Measurements from ENCODE around the gene RASGRP2. TPM values are rescaled to one million over a fixed set of nuclear protein-coding genes. Genes with fewer than 3 reads are reported as not detected.

Gene RASGRP2
- polyA plus RNA-seq, 1 donor = 10.7 TPM

DNA sequence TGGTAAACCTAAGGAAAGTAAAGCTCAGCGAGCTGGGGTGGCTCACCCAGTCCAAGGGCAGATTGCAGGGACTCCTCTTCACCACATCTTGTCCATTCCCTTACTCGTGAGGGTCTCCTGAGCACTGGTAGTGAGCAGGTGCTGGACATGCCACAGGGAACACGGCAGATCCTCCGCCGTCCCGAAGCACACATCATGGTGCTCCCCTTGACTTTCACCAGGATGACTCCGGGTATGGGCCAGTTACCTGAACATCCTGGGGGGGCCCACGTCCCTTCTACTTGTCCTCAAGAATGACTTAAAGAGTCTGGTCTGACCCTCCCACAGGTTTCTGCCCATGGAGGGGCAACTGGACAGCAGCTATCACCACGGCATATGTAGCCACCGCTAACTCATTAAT lies 42.4 kb upstream of the RASGRP2 start:
- no peak for DNase-seq

DNA sequence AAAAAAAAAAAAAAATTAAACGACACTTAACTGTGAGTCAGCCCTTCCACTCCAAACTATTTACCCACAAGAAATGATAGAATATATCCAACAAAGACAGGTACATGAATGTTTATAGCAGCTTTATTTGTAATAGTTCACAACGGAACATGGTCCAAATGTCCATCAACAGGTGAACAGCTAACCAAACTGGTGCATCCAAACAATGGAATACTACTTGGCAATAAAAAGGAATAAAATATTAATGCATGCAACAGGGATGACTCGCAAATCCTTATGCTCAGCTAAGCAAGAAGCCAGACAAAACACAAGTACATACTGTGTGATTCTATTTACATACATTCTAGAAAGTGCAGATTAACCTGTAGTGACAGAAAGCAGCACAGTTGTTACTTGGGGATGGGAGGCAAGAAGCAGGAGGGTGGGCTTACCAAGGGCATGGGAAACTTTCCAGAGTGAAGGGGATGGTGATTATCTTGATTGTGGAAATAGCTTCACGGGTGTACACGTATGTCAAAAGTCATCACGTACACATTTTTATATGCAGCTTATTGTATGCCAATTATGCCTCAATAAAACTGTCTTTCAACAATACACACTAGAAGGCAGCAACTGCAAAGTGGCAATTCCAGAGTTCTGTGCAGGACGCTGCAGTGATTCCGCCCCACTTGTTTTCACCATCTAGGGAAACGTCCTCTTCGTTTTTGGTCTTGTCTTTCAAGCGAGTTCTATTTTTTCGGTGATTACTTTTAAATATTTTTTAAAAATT lies 41.1 kb upstream of the RASGRP2 start:
- Histone ChIP-seq H3K4me1 (ENCODE audit: control insufficient read depth, insufficient read depth, low read length) (peaks cover 15% of the 10 kb centered on the region), H3K9me3 (ENCODE audit: control insufficient read depth, low read depth, low read length) (no peaks in the 10 kb centered on the region), H3K27ac (ENCODE audit: low read length) (no peak overlapping the region), H3K36me3 (ENCODE audit: control insufficient read depth, insufficient read depth, low read length) (peaks cover 15% of the 10 kb centered on the region), H3K4me3 (ENCODE audit: low read length) (no peak overlapping the region), H3K27me3 (ENCODE audit: control insufficient read depth, insufficient read depth, low read length) (no peaks in the 10 kb centered on the region)
- 86% methylated on average over 7 of the region's 12 CpGs for WGBS (ENCODE audit: insufficient coverage, low lambda C conversion rate)
- DNase-seq = no peak

More for the DNA sequence above, 42.4 kb upstream of the RASGRP2 start:
- no peaks in the 10 kb centered on the region for H3K9me3 ChIP-seq (ENCODE audit: control insufficient read depth, low read depth, low read length)
- no peak overlapping the region for H3K27ac ChIP-seq (ENCODE audit: low read length)
- H3K36me3 ChIP-seq (ENCODE audit: control insufficient read depth, insufficient read depth, low read length) = peaks cover 16% of the 10 kb centered on the region
- H3K4me1 ChIP-seq (ENCODE audit: control insufficient read depth, insufficient read depth, low read length) = peaks cover 15% of the 10 kb centered on the region
- no CpG with 5 or more reads among the region's 10 CpGs for WGBS (ENCODE audit: insufficient coverage, low lambda C conversion rate)
- no peaks in the 10 kb centered on the region for H3K27me3 ChIP-seq (ENCODE audit: control insufficient read depth, insufficient read depth, low read length)
- H3K4me3 ChIP-seq (ENCODE audit: low read length) = no peak overlapping the region

DNA sequence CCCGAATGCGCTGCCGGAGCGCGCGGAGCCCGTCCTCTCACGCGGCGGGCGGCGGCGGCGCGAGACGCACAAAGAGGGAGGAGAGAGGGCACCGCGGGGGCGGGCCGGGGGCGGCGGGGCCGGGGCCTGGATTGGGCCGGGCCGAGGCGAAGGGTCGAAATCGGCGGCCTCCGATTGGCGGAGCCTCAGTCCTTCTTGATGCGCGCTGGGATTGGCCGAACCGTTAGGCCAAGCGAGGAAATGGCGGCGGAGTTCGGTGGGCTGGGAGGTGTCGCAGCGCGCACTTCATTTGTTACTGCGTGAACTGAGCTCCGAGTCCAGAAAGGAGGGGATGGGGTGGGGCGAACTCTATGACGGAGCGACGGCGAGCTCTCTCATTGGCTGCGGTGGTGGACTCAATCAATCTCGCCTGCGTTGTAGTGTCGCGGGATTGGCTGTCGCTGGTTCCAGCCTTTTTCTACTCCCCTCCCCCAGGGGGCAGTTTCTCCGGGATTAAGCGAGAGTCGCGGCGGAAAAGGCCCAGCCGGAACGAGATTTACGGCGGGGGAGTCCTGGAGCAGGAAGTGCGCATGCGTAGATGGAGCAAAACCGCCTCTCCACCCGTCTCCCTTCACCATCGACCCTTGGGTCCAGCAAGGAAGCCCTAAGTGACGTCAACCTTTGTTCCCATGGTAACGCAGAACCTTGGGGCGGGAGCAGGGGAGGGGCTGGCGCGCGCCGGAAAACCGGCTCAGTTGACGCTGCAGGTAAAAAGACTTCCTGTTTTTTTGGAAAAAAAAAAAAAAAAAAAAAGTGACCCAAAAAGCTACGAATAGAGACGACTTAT lies 34.7 kb upstream of the RASGRP2 start, which contains the start of gene SF1:
SF1 (minus strand) TSS at position 70 of the 826 bp plus-strand sequence. CDS start 150 bp downstream, outside the sequence.
- peak; percentile 100 for DNase-seq
- H3K4me3 ChIP-seq (ENCODE audit: low read length) = peak within 1 kb of the TSS; percentile 72
- no CpG with 5 or more reads among the region's 80 CpGs for WGBS (ENCODE audit: insufficient coverage, low lambda C conversion rate)
- H3K27ac ChIP-seq (ENCODE audit: low read length) = peak within 1 kb of the TSS; percentile 99
- no peaks in the 10 kb centered on the region for H3K27me3 ChIP-seq (ENCODE audit: control insufficient read depth, insufficient read depth, low read length)
- H3K36me3 ChIP-seq (ENCODE audit: control insufficient read depth, insufficient read depth, low read length) = peaks cover 33% of the 10 kb centered on the region
- H3K9me3 ChIP-seq (ENCODE audit: control insufficient read depth, low read depth, low read length) = no peaks in the 10 kb centered on the region
- H3K4me1 ChIP-seq (ENCODE audit: control insufficient read depth, insufficient read depth, low read length) = peaks cover 10% of the 10 kb centered on the region

DNA sequence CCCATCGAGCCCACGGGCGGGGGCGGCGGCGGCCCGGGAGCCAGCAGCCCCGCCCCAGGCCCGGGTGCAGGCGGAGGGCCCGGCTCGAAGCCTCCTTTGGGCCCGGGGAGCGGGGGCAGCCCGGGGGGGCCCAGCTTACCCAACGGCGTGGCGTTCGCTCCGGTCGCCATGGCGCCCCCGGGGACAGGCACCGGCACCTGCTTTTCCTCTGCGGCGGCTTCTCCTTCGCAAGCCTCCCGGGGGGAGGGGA lies 34.2 kb upstream of the RASGRP2 start:
- Histone ChIP-seq H3K4me1 (ENCODE audit: control insufficient read depth, insufficient read depth, low read length) (peaks cover 10% of the 10 kb centered on the region), H3K9me3 (ENCODE audit: control insufficient read depth, low read depth, low read length) (no peaks in the 10 kb centered on the region), H3K4me3 (ENCODE audit: low read length) (peak overlapping the region; percentile 72), H3K36me3 (ENCODE audit: control insufficient read depth, insufficient read depth, low read length) (peaks cover 38% of the 10 kb centered on the region), H3K27ac (ENCODE audit: low read length) (peak overlapping the region; percentile 99), H3K27me3 (ENCODE audit: control insufficient read depth, insufficient read depth, low read length) (no peaks in the 10 kb centered on the region)
- no CpG with 5 or more reads among the region's 28 CpGs for WGBS (ENCODE audit: insufficient coverage, low lambda C conversion rate)
- no peak for DNase-seq

DNA sequence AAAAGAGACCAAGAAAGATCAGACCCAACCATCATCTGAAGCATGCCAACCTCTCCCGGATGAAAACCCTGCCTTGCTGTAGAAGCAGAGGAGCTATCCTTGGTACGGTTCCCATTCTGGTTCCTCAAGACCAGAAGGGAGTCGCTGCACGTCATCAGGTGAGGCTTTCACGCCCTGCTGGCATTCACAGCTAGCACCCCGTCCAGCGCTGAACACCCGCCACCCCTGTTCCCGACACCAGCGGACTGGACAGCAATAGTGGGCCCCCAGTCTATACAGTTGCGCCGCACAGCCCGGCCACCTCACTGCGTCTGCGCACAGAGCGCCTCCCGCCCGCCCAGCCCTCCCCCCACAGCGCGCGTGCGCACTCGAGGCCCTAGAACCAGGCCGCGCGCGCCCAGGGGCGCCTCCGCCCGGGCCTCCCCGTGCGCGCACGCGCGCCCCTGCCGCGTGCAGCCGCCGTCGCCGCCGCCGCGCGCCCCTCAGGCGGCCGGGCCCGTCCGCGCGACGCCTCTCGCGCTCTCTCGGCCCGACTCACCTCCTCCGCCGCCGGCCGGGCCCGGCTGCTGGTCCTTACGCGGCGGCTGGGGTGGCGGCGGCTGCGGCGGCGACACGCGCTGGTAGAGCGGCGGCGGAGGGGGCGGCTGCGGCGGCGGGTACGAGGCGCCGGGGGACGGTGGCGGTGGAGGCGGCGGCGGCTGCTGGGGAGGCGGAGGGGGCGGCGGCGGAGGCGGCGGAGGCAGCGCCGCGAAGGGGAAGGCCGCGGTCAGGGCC lies 33.7 kb upstream of the RASGRP2 start:
- H3K4me3 ChIP-seq (ENCODE audit: low read length) = peak overlapping the region; percentile 72
- H3K36me3 ChIP-seq (ENCODE audit: control insufficient read depth, insufficient read depth, low read length) = peaks cover 43% of the 10 kb centered on the region
- peak overlapping the region; percentile 99 for H3K27ac ChIP-seq (ENCODE audit: low read length)
- WGBS (ENCODE audit: insufficient coverage, low lambda C conversion rate) = no CpG with 5 or more reads among the region's 98 CpGs
- DNase-seq = peak; percentile 86
- no peaks in the 10 kb centered on the region for H3K27me3 ChIP-seq (ENCODE audit: control insufficient read depth, insufficient read depth, low read length)
- H3K9me3 ChIP-seq (ENCODE audit: control insufficient read depth, low read depth, low read length) = no peaks in the 10 kb centered on the region
- H3K4me1 ChIP-seq (ENCODE audit: control insufficient read depth, insufficient read depth, low read length) = peaks cover 10% of the 10 kb centered on the region

DNA sequence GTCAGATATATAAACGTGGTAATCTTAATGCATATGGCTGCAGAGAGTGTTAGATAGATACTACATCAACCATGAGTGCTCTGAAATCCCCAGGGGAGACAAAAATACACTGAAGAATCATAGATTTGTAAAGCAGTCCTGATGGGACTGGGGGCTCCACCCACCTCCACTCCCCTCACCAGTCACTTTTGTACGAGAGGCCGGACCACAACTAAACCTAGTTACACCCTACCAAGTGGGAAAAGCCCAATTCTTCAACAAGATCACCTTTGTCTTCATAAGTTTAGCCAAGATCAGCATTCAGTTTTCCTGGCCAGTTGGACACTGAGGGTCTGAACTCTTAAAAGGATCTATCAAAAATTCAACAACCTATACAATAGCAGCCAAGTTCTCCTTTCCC lies 32.9 kb upstream of the RASGRP2 start:
- WGBS (ENCODE audit: insufficient coverage, low lambda C conversion rate) = no CpG with 5 or more reads among the region's 3 CpGs
- peaks cover 50% of the 10 kb centered on the region for H3K36me3 ChIP-seq (ENCODE audit: control insufficient read depth, insufficient read depth, low read length)

DNA sequence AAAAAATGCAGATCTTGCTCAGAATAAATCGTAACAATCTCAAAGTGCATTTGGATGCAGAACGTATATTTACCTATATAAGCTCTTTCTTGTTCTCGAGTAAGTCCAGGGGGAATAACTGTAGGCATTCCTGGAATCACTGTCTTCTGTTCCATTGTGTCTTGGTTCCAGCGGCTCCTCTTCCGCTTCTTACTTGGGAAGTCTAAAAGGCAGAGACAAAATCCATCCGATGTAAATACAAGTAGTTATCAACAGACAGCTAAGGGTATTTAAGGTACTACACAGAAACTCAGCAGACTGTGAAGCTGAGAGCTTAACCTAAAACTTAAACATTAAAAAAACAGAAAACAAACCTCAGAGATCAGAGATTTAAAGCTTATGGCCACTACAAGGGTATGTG lies 32.5 kb upstream of the RASGRP2 start:
- no peaks in the 10 kb centered on the region for H3K9me3 ChIP-seq (ENCODE audit: control insufficient read depth, low read depth, low read length)
- no peak overlapping the region for H3K27ac ChIP-seq (ENCODE audit: low read length)
- peak overlapping the region; percentile 67 for H3K4me3 ChIP-seq (ENCODE audit: low read length)
- H3K4me1 ChIP-seq (ENCODE audit: control insufficient read depth, insufficient read depth, low read length) = peaks cover 10% of the 10 kb centered on the region
- DNase-seq = no peak
- no CpG with 5 or more reads among the region's 6 CpGs for WGBS (ENCODE audit: insufficient coverage, low lambda C conversion rate)
- no peaks in the 10 kb centered on the region for H3K27me3 ChIP-seq (ENCODE audit: control insufficient read depth, insufficient read depth, low read length)
- peaks cover 55% of the 10 kb centered on the region for H3K36me3 ChIP-seq (ENCODE audit: control insufficient read depth, insufficient read depth, low read length)

More for the DNA sequence above, 32.9 kb upstream of the RASGRP2 start:
- Histone ChIP-seq H3K27me3 (ENCODE audit: control insufficient read depth, insufficient read depth, low read length) (no peaks in the 10 kb centered on the region), H3K9me3 (ENCODE audit: control insufficient read depth, low read depth, low read length) (no peaks in the 10 kb centered on the region), H3K27ac (ENCODE audit: low read length) (peak overlapping the region; percentile 49), H3K4me1 (ENCODE audit: control insufficient read depth, insufficient read depth, low read length) (peaks cover 10% of the 10 kb centered on the region), H3K4me3 (ENCODE audit: low read length) (peak overlapping the region; percentile 67)
- no peak for DNase-seq

DNA sequence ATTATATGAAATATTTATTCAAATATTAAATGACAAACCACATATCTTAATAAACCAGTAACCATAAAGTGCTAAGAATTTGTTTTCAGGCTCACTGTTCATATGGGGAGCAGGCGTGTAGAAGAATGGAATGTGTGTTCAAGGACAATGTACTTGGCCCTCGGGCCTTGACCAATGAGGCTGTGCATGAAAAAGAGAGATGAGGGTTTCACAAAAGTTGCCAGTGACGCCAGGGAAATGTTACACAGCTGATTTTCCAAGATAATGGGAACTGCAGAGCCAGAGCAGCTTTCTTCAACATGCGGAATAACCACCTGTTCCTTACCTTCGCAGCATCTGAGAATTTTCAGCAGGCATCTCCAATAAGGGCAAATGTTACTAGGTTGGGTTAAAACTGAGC lies 30.2 kb upstream of the RASGRP2 start:
- no CpG with 5 or more reads among the region's 5 CpGs for WGBS (ENCODE audit: insufficient coverage, low lambda C conversion rate)
- Histone ChIP-seq H3K36me3 (ENCODE audit: control insufficient read depth, insufficient read depth, low read length) (peaks cover 76% of the 10 kb centered on the region), H3K9me3 (ENCODE audit: control insufficient read depth, low read depth, low read length) (no peaks in the 10 kb centered on the region), H3K27ac (ENCODE audit: low read length) (no peak overlapping the region), H3K4me3 (ENCODE audit: low read length) (no peak overlapping the region), H3K27me3 (ENCODE audit: control insufficient read depth, insufficient read depth, low read length) (no peaks in the 10 kb centered on the region), H3K4me1 (ENCODE audit: control insufficient read depth, insufficient read depth, low read length) (peaks cover 6% of the 10 kb centered on the region)
- no peak for DNase-seq

DNA sequence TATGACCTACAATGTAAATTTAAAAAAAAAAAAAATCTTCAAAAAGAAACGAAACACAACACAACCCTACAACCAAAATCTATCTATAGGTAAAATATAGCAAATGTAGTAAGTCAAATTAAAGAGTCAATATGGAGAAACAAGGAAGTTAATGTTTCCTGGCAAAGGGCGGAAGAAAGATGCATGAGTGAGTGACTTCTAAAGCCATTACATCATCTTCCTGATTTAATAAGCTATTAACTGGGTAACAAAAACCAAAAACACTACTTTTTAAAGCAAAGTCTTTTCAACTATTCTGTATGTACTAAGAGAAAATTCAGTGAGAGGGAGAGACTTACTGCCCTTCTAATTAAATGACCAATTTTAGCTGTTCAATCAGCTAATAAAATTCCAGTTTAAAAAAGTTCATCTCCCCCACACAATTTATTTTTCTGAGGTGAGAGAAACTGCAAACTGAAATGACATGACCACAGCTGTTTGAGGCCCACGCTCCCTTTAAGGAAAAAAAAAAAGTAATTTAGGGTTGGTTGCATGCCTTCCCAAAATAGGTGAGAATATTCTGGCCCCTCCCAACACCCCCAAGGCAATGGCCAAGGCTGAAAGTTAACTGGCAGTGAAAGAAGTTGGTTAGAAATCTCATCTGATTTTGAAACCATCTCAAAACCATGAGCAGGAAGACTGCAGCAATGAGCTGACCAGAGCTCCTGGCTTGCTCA lies 28.5 kb upstream of the RASGRP2 start:
- WGBS (ENCODE audit: insufficient coverage, low lambda C conversion rate) = 90% methylated on average over 2 of the region's 3 CpGs
- no peak for DNase-seq
- peaks cover 6% of the 10 kb centered on the region for H3K4me1 ChIP-seq (ENCODE audit: control insufficient read depth, insufficient read depth, low read length)
- H3K4me3 ChIP-seq (ENCODE audit: low read length) = no peak overlapping the region
- no peaks in the 10 kb centered on the region for H3K27me3 ChIP-seq (ENCODE audit: control insufficient read depth, insufficient read depth, low read length)
- H3K36me3 ChIP-seq (ENCODE audit: control insufficient read depth, insufficient read depth, low read length) = peaks cover 93% of the 10 kb centered on the region
- H3K27ac ChIP-seq (ENCODE audit: low read length) = no peak overlapping the region
- no peaks in the 10 kb centered on the region for H3K9me3 ChIP-seq (ENCODE audit: control insufficient read depth, low read depth, low read length)

DNA sequence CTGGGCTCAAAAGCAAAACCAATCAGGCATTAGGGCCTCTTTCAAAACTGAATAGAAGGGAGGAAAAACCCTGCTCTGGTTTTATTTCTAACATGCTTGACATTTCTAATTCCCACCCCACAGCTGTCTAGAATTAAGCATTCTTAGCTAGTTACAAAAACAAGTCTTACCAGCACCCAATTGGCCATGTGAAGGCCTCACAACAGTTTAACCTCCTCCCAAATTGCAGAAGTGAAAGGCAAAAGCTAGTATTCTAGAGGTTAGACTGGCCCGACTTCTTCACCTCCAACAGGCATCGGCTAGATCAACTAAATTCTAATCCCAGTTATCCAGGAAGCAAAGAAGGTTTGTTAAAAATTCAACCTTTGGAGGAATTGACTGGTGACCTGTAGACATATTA lies 27.9 kb upstream of the RASGRP2 start:
- no peak overlapping the region for H3K4me3 ChIP-seq (ENCODE audit: low read length)
- H3K4me1 ChIP-seq (ENCODE audit: control insufficient read depth, insufficient read depth, low read length) = peaks cover 6% of the 10 kb centered on the region
- WGBS (ENCODE audit: insufficient coverage, low lambda C conversion rate) = no CpG with 5 or more reads among the region's 2 CpGs
- DNase-seq = no peak
- no peaks in the 10 kb centered on the region for H3K27me3 ChIP-seq (ENCODE audit: control insufficient read depth, insufficient read depth, low read length)
- H3K27ac ChIP-seq (ENCODE audit: low read length) = no peak overlapping the region
- H3K36me3 ChIP-seq (ENCODE audit: control insufficient read depth, insufficient read depth, low read length) = peaks cover 95% of the 10 kb centered on the region
- H3K9me3 ChIP-seq (ENCODE audit: control insufficient read depth, low read depth, low read length) = no peaks in the 10 kb centered on the region

Measured in large intestine (tissue), 3 donors.